ENCODE results near the gene ZFP36. TPM values are rescaled to one million over a fixed set of nuclear protein-coding genes. Genes with fewer than 3 reads are reported as not detected.

ZFP36 gene
- total and polyA plus RNA-seq, 2 of the 8 experiments (the other 6 are each of a cell fraction or from before 2014, with no cell fraction given): 4.0 to 10.9 TPM

DNA sequence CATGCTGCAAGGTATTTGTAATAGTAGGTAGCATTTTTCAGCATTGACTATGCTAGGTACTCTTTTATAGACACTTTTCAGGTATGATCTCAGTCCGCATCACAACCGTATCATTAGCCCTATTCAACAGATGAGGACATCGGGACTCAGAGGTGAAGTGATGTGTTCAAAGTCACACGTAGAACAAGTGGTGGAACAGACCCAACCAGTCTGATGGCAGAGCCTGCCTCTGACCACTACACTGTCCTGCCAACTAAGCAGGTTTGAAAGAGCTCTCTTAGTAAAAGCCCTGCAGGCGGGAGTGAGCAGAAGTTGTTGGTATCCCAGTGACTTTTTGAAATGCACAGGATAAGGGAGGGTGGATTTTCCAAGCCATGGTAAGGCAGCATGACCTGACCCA lies 35.9 kb upstream of the ZFP36 start:
- no peak overlapping the region for H2AK5ac ChIP-seq (ENCODE audit: low read depth, low read length)
- no peak overlapping the region for H3K9ac ChIP-seq (replicated peaks in 1 of 4; ENCODE audit: extremely low read depth in 1 of 4, low read depth in 3 of 4, low read length in 3 of 4)
- H3K14ac ChIP-seq (ENCODE audit: insufficient read length): no peak overlapping the region
- no peak overlapping the region for H3K4ac ChIP-seq (replicated peaks; ENCODE audit: insufficient read length, low read depth, low read length)
- 91% methylated on average over 5 of the region's 5 CpGs; no CpG with 5 or more reads in 1 of the 2 experiments for WGBS, 2 experiments (ENCODE audit: extremely low coverage in 1 of 2, insufficient coverage in 1 of 2, insufficient read length in 1 of 2, insufficient replicate concordance in 2 of 2, low coverage in 1 of 2, low lambda C conversion rate in 2 of 2, missing lambda C conversion rate in 1 of 2)
- no peak for TF ChIP-seq POU5F1 (IDR thresholded peaks at IDR 0.05; ENCODE audit: low read depth, low read length)
- TF ChIP-seq, protein P1, sequence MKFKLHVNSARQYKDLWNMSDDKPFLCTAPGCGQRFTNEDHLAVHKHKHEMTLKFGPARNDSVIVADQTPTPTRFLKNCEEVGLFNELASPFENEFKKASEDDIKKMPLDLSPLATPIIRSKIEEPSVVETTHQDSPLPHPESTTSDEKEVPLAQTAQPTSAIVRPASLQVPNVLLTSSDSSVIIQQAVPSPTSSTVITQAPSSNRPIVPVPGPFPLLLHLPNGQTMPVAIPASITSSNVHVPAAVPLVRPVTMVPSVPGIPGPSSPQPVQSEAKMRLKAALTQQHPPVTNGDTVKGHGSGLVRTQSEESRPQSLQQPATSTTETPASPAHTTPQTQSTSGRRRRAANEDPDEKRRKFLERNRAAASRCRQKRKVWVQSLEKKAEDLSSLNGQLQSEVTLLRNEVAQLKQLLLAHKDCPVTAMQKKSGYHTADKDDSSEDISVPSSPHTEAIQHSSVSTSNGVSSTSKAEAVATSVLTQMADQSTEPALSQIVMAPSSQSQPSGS (IDR thresholded peaks at IDR 0.05; ENCODE audit: low read length): no peak
- H3K27ac ChIP-seq (ENCODE audit: low read depth, low read length): no peak overlapping the region
- no peak overlapping the region for H4K8ac ChIP-seq (ENCODE audit: extremely low read depth, insufficient read depth, low read length)
- DNase-seq (ENCODE audit: low read depth in 1 of 2, low spot score in 2 of 2) (no peak), FAIRE-seq (no peak)
- no peak overlapping the region for H2BK120ac ChIP-seq (replicated peaks; ENCODE audit: low read depth, low read length)
- no peak overlapping the region for H2BK12ac ChIP-seq (ENCODE audit: low read depth, low read length)
- H3K4me2 ChIP-seq (ENCODE audit: insufficient read depth in 1 of 2, low read depth in 2 of 2, low read length in 2 of 2): no peak overlapping the region
- no peak overlapping the region for H2BK15ac ChIP-seq (ENCODE audit: low read length)
- no peaks in the 10 kb centered on the region; the same call in 1 of the 2 replicates for H3K23me2 ChIP-seq (ENCODE audit: low read depth, low read length)
- H3K79me2 ChIP-seq (ENCODE audit: control insufficient read depth in 1 of 2, insufficient read depth in 2 of 2, low read length in 2 of 2): no peaks in the 10 kb centered on the region
- H3K4me3 ChIP-seq (ENCODE audit: extremely low read depth in 1 of 4, insufficient read depth in 2 of 4, low read depth in 3 of 4, low read length in 4 of 4): no peak overlapping the region
- H3K27me3 ChIP-seq (replicated peaks in 1 of 4; ENCODE audit: control insufficient read depth in 3 of 4, extremely low read depth in 1 of 4, insufficient read depth in 3 of 4, low read length in 3 of 4): no peaks in the 10 kb centered on the region
- no peak overlapping the region for H3K56ac ChIP-seq (replicated peaks; ENCODE audit: insufficient read length, low read depth, low read length)
- H4K20me1 ChIP-seq (replicated peaks in 1 of 2; ENCODE audit: control insufficient read depth in 1 of 2, insufficient read depth in 2 of 2, low read length in 2 of 2): peaks cover 15 to 17% of the 10 kb centered on the region in 2 experiments
- H2AFZ ChIP-seq (ENCODE audit: low read length): no peak overlapping the region
- H3K36me3 ChIP-seq (ENCODE audit: control insufficient read depth in 2 of 4, insufficient read depth in 4 of 4, low read length in 3 of 4): peaks cover 9 to 51% (median 37%) of the 10 kb centered on the region in 4 experiments
- ChIA-PET POLR2A (ENCODE audit: partially characterized antibody) (interaction anchor here (0.7 to 1.7 kb wide), 4 partner anchors 12 to 21 kb away, joined by 3 to 9 read pairs (median 4); partner anchors contain the start of gene MED29), CTCF (ENCODE audit: partially characterized antibody) (interaction anchor here (0.6 to 2.0 kb wide), 4 partner anchors 13 to 566 kb away, joined by 3 to 10 read pairs (median 4); partner anchors contain the start of gene PLEKHG2)
- no peak overlapping the region for H2BK20ac ChIP-seq (ENCODE audit: low read length)
- H3K4me1 ChIP-seq (replicated peaks in 1 of 4; ENCODE audit: control insufficient read depth in 3 of 4, insufficient read depth in 4 of 4, low read length in 3 of 4): no peaks in the 10 kb centered on the region
- peaks cover 2% of the 10 kb centered on the region; the same call in 1 of the 2 replicates for H3K79me1 ChIP-seq (ENCODE audit: low read depth, low read length)
- no peak overlapping the region for H2BK5ac ChIP-seq (ENCODE audit: low read depth, low read length)
- H4K91ac ChIP-seq (replicated peaks; ENCODE audit: insufficient read length, low read length): no peak overlapping the region
- H3K18ac ChIP-seq (ENCODE audit: extremely low read depth, low read length): no peak overlapping the region
- H3K23ac ChIP-seq (ENCODE audit: insufficient read length): no peak overlapping the region
- H3K9me3 ChIP-seq (ENCODE audit: insufficient read depth in 2 of 2, low read depth in 1 of 2, low read length in 1 of 2): no peaks in the 10 kb centered on the region
- H4K5ac ChIP-seq (ENCODE audit: insufficient read length, low read depth, low read length): no peak overlapping the region

All from H1 (cell line).